CD4-positive, alpha-beta T cell (primary cell): ENCODE measurements around the gene SSRP1. TPM values are rescaled to one million over a fixed set of nuclear protein-coding genes. Genes with fewer than 3 reads are reported as not detected.
A peak's percentile ranks its signal among the peaks of the same experiment; 100 is the strongest.

ENCODE experiments used
- ATAC-seq: fragments of 200-7000 bp; cut with Tn5 transposase; one replicate; pipeline ENCODE4 v1.10.0; 2022; ENCODE audit warnings: mild to moderate bottlenecking; ENCODE audit not compliant: poor library complexity
- CTCF ChIA-PET: fragments of 350-600 bp; sonication (Branson Sonifier 250); formaldehyde crosslinking; loops from one replicate; lab custom pipeline; 2021; ENCODE audit warnings: antibody characterized with exemption, inconsistent platforms; lab: Charles Lee
- POLR2A ChIA-PET: fragments of 350-600 bp; sonication (Branson Sonifier 250); formaldehyde crosslinking; loops from one replicate; lab custom pipeline; 2021; ENCODE audit warnings: antibody characterized with exemption, inconsistent platforms; lab: Charles Lee
- DNase-seq, 14 experiments: peaks; one replicate each; pipeline ENCODE4 v3.0.0-alpha.2; 2013 to 2020; ENCODE audit warnings: mixed read lengths in 2 of 14
- H3K27ac ChIP-seq, 2 donors: one replicate each; pipeline versions ENCODE4 v1.5.1 to v1.7.0; 2013; ENCODE audit warnings: low read length in 2 of 2, low read depth in 1 of 2, mild to moderate bottlenecking in 1 of 2
- H3K27me3 ChIP-seq, 2 experiments: 1 replicate in 1 of 2; 2 replicates in 1 of 2; pipeline versions ENCODE4 v1.6.1 to v1.7.0; 2013; ENCODE audit warnings: low read length in 2 of 2, control low read depth in 1 of 2, mild to moderate bottlenecking in 1 of 2, moderate library complexity in 1 of 2; ENCODE audit not compliant: insufficient read depth in 2 of 2, control insufficient read depth in 1 of 2
- H3K36me3 ChIP-seq: one replicate; pipeline ENCODE4 v1.6.1; 2013; ENCODE audit warnings: low read length, control low read depth; ENCODE audit not compliant: insufficient read depth
- H3K4me1 ChIP-seq: one replicate; pipeline ENCODE4 v1.6.1; 2013; ENCODE audit warnings: low read length, control low read depth; ENCODE audit not compliant: insufficient read depth
- H3K4me3 ChIP-seq: one replicate; pipeline ENCODE4 v1.5.1; 2013; ENCODE audit warnings: mild to moderate bottlenecking, low read length, moderate library complexity
- H3K9me3 ChIP-seq, 2 experiments: 1 replicate in 1 of 2; 2 replicates in 1 of 2; pipeline versions ENCODE4 v1.6.1 to v1.7.0; 2013; ENCODE audit warnings: low read length in 2 of 2, mild to moderate bottlenecking in 2 of 2, control low read depth in 1 of 2, moderate library complexity in 1 of 2; ENCODE audit not compliant: control insufficient read depth in 1 of 2, insufficient read depth in 1 of 2
- H3K27ac Mint-ChIP-seq: one replicate; pipeline ENCODE4 v1.8.0; 2020; ENCODE audit warnings: mixed read lengths
- H3K27me3 Mint-ChIP-seq: one replicate; pipeline ENCODE4 v1.8.0; 2021; ENCODE audit warnings: mixed read lengths
- H3K36me3 Mint-ChIP-seq: one replicate; pipeline ENCODE4 v1.8.0; 2021; ENCODE audit warnings: low read depth, mixed read lengths
- H3K4me1 Mint-ChIP-seq: one replicate; pipeline ENCODE4 v1.8.0; 2021; ENCODE audit warnings: low read depth, mixed read lengths
- H3K4me3 Mint-ChIP-seq: one replicate; pipeline ENCODE4 v1.8.0; 2020; ENCODE audit warnings: mild to moderate bottlenecking, mixed read lengths
- H3K9me3 Mint-ChIP-seq: one replicate; pipeline ENCODE4 v1.8.0; 2020; ENCODE audit warnings: mixed read lengths
- intact Hi-C, 2 experiments: fragments of 100-400 bp; cut with DNase I in 1 of 2; cut with micrococcal nuclease in 1 of 2; formaldehyde crosslinking; loops; one replicate each; pipeline versions ENCODE4 v1.15.1 to v1.9.0; 2023 to 2025; cut with DNase I, micrococcal nuclease
- total RNA-seq, 174 experiments: library from RNA in 2 of 174; stranded (reverse) in 2 of 174; gene quantifications; one replicate each; pipeline ENCODE4 v1.2.3 and lab custom pipeline; 2021 to 2026
- TF ChIP-seq, protein P1 (sequence below): fragments of 200-600 bp; IDR thresholded peaks from one replicate; pipeline ENCODE4 v1.8.0; 2022; ENCODE audit warnings: antibody characterized with exemption, mild to moderate bottlenecking

Gene SSRP1
- total RNA-seq, 2 experiments from 2014 or later: 36.7 to 41.2 TPM

GRCh38 chr11:57331720-57332119 lies 4.0 kb downstream of the SSRP1 start:
- intact Hi-C loops: loop anchor here in 1 of 2 experiments (10.0 kb wide), 2 partner anchors 383 to 1813 kb away; partner anchors contain the start of genes FAM111A, MED19 and TMX2
- no peaks in the 10 kb centered on the region for H3K9me3 ChIP-seq
- H3K36me3 Mint-ChIP-seq: peaks cover 86% of the 10 kb centered on the region

GRCh38 chr11:57330029-57330428 lies 5.7 kb downstream of the SSRP1 start:
- DNase-seq (no peak), ATAC-seq (no peak)
- TF ChIP-seq, protein P1, sequence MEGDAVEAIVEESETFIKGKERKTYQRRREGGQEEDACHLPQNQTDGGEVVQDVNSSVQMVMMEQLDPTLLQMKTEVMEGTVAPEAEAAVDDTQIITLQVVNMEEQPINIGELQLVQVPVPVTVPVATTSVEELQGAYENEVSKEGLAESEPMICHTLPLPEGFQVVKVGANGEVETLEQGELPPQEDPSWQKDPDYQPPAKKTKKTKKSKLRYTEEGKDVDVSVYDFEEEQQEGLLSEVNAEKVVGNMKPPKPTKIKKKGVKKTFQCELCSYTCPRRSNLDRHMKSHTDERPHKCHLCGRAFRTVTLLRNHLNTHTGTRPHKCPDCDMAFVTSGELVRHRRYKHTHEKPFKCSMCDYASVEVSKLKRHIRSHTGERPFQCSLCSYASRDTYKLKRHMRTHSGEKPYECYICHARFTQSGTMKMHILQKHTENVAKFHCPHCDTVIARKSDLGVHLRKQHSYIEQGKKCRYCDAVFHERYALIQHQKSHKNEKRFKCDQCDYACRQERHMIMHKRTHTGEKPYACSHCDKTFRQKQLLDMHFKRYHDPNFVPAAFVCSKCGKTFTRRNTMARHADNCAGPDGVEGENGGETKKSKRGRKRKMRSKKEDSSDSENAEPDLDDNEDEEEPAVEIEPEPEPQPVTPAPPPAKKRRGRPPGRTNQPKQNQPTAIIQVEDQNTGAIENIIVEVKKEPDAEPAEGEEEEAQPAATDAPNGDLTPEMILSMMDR: no peak
- Histone ChIP-seq H3K36me3 (peaks cover 77% of the 10 kb centered on the region), H3K9me3 (no peaks in the 10 kb centered on the region), H3K27me3 (no peaks in the 10 kb centered on the region), H3K4me1 (peaks cover 34% of the 10 kb centered on the region), H3K27ac (no peak overlapping the region), H3K4me3 (no peak overlapping the region)
- ChIA-PET POLR2A (interaction anchor here (0.6 kb wide), 1 partner anchor 8 kb away, joined by 5 read pairs; no protein-coding TSS in a partner anchor), CTCF (no interaction called here)
- Mint-ChIP-seq H3K9me3 (no peaks in the 10 kb centered on the region), H3K4me3 (peak overlapping the region; percentile 20), H3K27me3 (no peaks in the 10 kb centered on the region), H3K27ac (peak overlapping the region; percentile 50), H3K36me3 (peaks cover 97% of the 10 kb centered on the region), H3K4me1 (peaks cover 41% of the 10 kb centered on the region)
- intact Hi-C loops: loop anchor here in 1 of 2 experiments (10.0 kb wide), 2 partner anchors 385 to 1815 kb away; partner anchors contain the start of genes FAM111A, MED19 and TMX2

More at GRCh38 chr11:57331720-57332119, 4.0 kb downstream of the SSRP1 start:
- TF ChIP-seq, protein P1: no peak
- ChIA-PET CTCF (no interaction called here), POLR2A (no interaction called here)
- no peak overlapping the region for H3K27ac Mint-ChIP-seq
- no peaks in the 10 kb centered on the region for H3K27me3 Mint-ChIP-seq
- peaks cover 39% of the 10 kb centered on the region for H3K4me1 Mint-ChIP-seq
- Histone ChIP-seq H3K36me3 (peaks cover 72% of the 10 kb centered on the region), H3K4me3 (no peak overlapping the region), H3K27ac (no peak overlapping the region), H3K27me3 (no peaks in the 10 kb centered on the region), H3K4me1 (peaks cover 29% of the 10 kb centered on the region)
- DNase-seq (no peak), ATAC-seq (no peak)
- peak overlapping the region; percentile 43 for H3K4me3 Mint-ChIP-seq
- H3K9me3 Mint-ChIP-seq: no peaks in the 10 kb centered on the region

GRCh38 chr11:57327721-57328120 lies 8.0 kb downstream of the SSRP1 start:
- DNase-seq (no peak), ATAC-seq (no peak)
- Mint-ChIP-seq H3K9me3 (no peaks in the 10 kb centered on the region), H3K27ac (peak overlapping the region; percentile 95), H3K27me3 (no peaks in the 10 kb centered on the region), H3K4me1 (peaks cover 40% of the 10 kb centered on the region), H3K36me3 (peaks cover 84% of the 10 kb centered on the region), H3K4me3 (peak overlapping the region; percentile 70)
- H3K4me1 ChIP-seq: peaks cover 25% of the 10 kb centered on the region
- ChIA-PET CTCF (no interaction called here), POLR2A (no interaction called here)
- no peaks in the 10 kb centered on the region for H3K27me3 ChIP-seq
- peaks cover 65% of the 10 kb centered on the region for H3K36me3 ChIP-seq
- no peaks in the 10 kb centered on the region for H3K9me3 ChIP-seq
- TF ChIP-seq, protein P1: no peak
- no peak overlapping the region for H3K27ac ChIP-seq
- intact Hi-C loops: loop anchor here (5.0 to 10.0 kb wide), 4 partner anchors 330 to 1817 kb away; partner anchors contain the start of genes CLP1 (in 1 of the 2), FAM111A (in 1 of the 2) and SELENOH (in 1 of the 2)
- H3K4me3 ChIP-seq: no peak overlapping the region
